ENCODE data around the gene PTX4. TPM values are rescaled to one million over a fixed set of nuclear protein-coding genes. Genes with fewer than 3 reads are reported as not detected.

Gene PTX4
- polyA plus RNA-seq, 1 donor (not counting 4 experiments of a cell fraction or from before 2014, with no cell fraction given) = not detected

DNA sequence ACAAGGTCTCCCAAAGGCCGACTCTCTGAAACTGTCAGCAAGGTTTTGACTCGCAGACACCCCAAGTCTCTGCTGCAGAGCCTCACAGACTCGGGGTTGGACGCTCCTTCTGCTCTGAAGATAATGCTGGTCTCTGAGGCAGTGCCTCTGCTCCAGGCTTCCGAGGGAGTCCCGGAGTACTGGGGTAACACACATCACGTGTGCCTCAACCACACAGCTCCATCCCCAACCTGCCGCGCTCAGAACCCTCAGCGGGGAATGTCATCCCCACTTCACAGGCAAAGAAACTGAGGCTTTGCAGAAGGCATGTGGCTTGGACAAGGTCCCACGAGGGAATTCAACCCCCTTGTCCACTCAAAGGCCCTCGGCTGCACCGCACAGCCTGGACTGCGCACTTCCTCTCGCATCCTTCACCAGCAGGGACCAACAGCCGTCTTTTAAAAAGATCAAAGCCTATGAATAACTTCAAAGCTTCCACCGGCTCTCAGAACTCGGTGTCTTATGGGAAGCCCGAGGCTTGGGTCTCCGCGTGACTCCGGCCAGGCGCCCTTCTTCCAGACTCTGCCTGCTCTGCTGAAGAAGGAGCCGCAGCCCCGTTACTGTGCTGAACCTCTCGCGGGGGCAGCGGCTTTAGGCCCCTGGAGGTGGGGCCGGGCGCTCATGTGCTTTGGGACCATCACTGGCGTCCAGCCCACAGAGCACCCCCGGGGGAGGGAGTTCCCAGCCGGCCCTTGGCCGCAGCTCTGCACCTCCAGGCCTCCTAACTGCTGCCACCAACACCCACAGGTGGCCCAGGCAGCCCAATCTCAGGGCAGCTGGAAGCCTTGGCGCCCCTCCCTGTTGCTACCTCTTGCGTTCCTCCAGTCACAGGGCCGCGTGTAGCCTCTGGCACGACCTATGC lies 46.9 kb upstream of the PTX4 start:
- FAIRE-seq = no peak
- dilution Hi-C loops (cut with MboI; ENCODE audit: extremely low pct_ligation_motif_present, low sequenced_read_pairs) = no loop called here
- no peaks in the 10 kb centered on the region for H3K79me2 ChIP-seq (ENCODE audit: control insufficient read depth, insufficient read depth, low read length)
- peak overlapping the region; percentile 64 for H3K4me2 ChIP-seq (ENCODE audit: control insufficient read depth, extremely low read depth, insufficient read depth, low read depth, low read length)
- H3K36me3 ChIP-seq (ENCODE audit: control insufficient read depth in 2 of 2, extremely low read depth in 1 of 2, insufficient read depth in 2 of 2, low read length in 2 of 2) = peaks cover 0 to 8% of the 10 kb centered on the region in 2 experiments
- no peaks in the 10 kb centered on the region for H3K9me1 ChIP-seq (ENCODE audit: control insufficient read depth, extremely low read depth, insufficient read depth, low read length)
- peak overlapping the region in 1 of 3 experiments; percentile 1 for H3K4me3 ChIP-seq (ENCODE audit: control insufficient read depth in 2 of 3, extremely low read depth in 1 of 3, insufficient read depth in 2 of 3, low read depth in 1 of 3, low read length in 3 of 3)
- no peak for DNase-seq (ENCODE audit: low read depth, low spot score)
- TF ChIP-seq, protein P1, sequence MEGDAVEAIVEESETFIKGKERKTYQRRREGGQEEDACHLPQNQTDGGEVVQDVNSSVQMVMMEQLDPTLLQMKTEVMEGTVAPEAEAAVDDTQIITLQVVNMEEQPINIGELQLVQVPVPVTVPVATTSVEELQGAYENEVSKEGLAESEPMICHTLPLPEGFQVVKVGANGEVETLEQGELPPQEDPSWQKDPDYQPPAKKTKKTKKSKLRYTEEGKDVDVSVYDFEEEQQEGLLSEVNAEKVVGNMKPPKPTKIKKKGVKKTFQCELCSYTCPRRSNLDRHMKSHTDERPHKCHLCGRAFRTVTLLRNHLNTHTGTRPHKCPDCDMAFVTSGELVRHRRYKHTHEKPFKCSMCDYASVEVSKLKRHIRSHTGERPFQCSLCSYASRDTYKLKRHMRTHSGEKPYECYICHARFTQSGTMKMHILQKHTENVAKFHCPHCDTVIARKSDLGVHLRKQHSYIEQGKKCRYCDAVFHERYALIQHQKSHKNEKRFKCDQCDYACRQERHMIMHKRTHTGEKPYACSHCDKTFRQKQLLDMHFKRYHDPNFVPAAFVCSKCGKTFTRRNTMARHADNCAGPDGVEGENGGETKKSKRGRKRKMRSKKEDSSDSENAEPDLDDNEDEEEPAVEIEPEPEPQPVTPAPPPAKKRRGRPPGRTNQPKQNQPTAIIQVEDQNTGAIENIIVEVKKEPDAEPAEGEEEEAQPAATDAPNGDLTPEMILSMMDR (optimal IDR thresholded peaks at IDR 0.05 in 1 of 3, IDR thresholded peaks at IDR 0.05 in 1 of 3, conservative IDR thresholded peaks at IDR 0.05 in 1 of 3; ENCODE audit: extremely low read depth in 1 of 3, insufficient read depth in 2 of 3, low read length in 3 of 3) = no peak
- no peak for TF ChIP-seq EZH2 (IDR thresholded peaks at IDR 0.05; ENCODE audit: low read length)
- no peaks in the 10 kb centered on the region for H4K20me1 ChIP-seq (ENCODE audit: control insufficient read depth, extremely low read depth, insufficient read depth, low read length)
- H3K27me3 ChIP-seq (ENCODE audit: control insufficient read depth, extremely low read depth, insufficient read depth, low read length) = no peaks in the 10 kb centered on the region
- no peak overlapping the region for H2AFZ ChIP-seq (ENCODE audit: control insufficient read depth, low read length)
- no peaks in the 10 kb centered on the region for H3K9me3 ChIP-seq (ENCODE audit: control insufficient read depth, low read depth, low read length)
- peaks cover 34% of the 10 kb centered on the region for H3K4me1 ChIP-seq (ENCODE audit: control insufficient read depth, extremely low read depth, insufficient read depth, low read length)
- H3K9ac ChIP-seq (ENCODE audit: control insufficient read depth, extremely low read depth, insufficient read depth, low read length) = no peak overlapping the region
- no peak overlapping the region for H3K27ac ChIP-seq (ENCODE audit: control insufficient read depth, insufficient read depth, low read length)

- Histone ChIP-seq H3K79me2 (ENCODE audit: control insufficient read depth, insufficient read depth, low read length) (no peaks in the 10 kb centered on the region), H3K9ac (ENCODE audit: control insufficient read depth, extremely low read depth, insufficient read depth, low read length) (peak overlapping the region; percentile 18)
- dilution Hi-C loops (cut with MboI; ENCODE audit: extremely low pct_ligation_motif_present, low sequenced_read_pairs) = no loop called here
Observed at GRCh38 chr16:1534021-1535020, 45.6 kb upstream of the PTX4 start.

More at GRCh38 chr16:1534021-1535020, 45.6 kb upstream of the PTX4 start:
- no peaks in the 10 kb centered on the region for H3K9me1 ChIP-seq (ENCODE audit: control insufficient read depth, extremely low read depth, insufficient read depth, low read length)
- no peaks in the 10 kb centered on the region for H3K9me3 ChIP-seq (ENCODE audit: control insufficient read depth, low read depth, low read length)
- peak overlapping the region in 1 of 3 experiments; percentile 8 for H3K4me3 ChIP-seq (ENCODE audit: control insufficient read depth in 2 of 3, extremely low read depth in 1 of 3, insufficient read depth in 2 of 3, low read depth in 1 of 3, low read length in 3 of 3)
- no peak for DNase-seq (ENCODE audit: low read depth, low spot score)
- no peak overlapping the region for H2AFZ ChIP-seq (ENCODE audit: control insufficient read depth, low read length)
- peak overlapping the region; percentile 64 for H3K4me2 ChIP-seq (ENCODE audit: control insufficient read depth, extremely low read depth, insufficient read depth, low read depth, low read length)
- H3K27ac ChIP-seq (ENCODE audit: control insufficient read depth, insufficient read depth, low read length) = no peak overlapping the region
- H3K4me1 ChIP-seq (ENCODE audit: control insufficient read depth, extremely low read depth, insufficient read depth, low read length) = peaks cover 44% of the 10 kb centered on the region
- H3K27me3 ChIP-seq (ENCODE audit: control insufficient read depth, extremely low read depth, insufficient read depth, low read length) = peaks cover under 1% of the 10 kb centered on the region
- H3K36me3 ChIP-seq (ENCODE audit: control insufficient read depth in 2 of 2, extremely low read depth in 1 of 2, insufficient read depth in 2 of 2, low read length in 2 of 2) = peaks cover 0 to 7% of the 10 kb centered on the region in 2 experiments
- no peaks in the 10 kb centered on the region for H4K20me1 ChIP-seq (ENCODE audit: control insufficient read depth, extremely low read depth, insufficient read depth, low read length)
- FAIRE-seq = no peak
- TF ChIP-seq, protein P1 (optimal IDR thresholded peaks at IDR 0.05 in 1 of 3, IDR thresholded peaks at IDR 0.05 in 1 of 3, conservative IDR thresholded peaks at IDR 0.05 in 1 of 3; ENCODE audit: extremely low read depth in 1 of 3, insufficient read depth in 2 of 3, low read length in 3 of 3) = no peak
- TF ChIP-seq EZH2 (IDR thresholded peaks at IDR 0.05; ENCODE audit: low read length) = no peak

Measured in keratinocyte (primary cell).